Activated CD4-positive, alpha-beta T cell treated with anti-CD3 and anti-CD28 coated beads, Interleukin-2, Interleukin-6, amounts not matched to agents 100 ng/mL and 50 ng/mL, durations not matched to agents 16 hours and 8 hours (primary cell): ENCODE data around the gene DSG2.

Experiments
- DNase-seq: peaks from one replicate; pipeline ENCODE4 v3.0.0-alpha.2; 2020

Gene DSG2

DNA sequence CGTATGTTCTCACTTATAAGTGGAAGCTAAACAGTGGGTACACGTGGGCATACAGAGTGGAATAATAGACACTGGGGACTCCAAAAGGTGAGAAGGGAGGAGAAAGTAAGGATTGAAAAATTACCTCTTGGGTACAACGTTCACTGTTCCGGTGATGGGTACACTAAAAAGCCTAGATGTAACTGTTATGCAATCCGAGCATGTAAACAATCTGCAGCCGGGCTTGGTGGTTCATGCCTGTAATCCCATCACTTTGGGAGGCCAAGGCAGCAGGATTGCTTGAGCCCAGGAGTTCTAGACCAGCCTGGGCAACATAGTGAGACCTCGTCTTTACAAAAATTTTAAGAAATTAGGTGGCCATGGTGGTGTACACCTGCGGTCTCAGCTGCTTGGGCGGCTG lies 60.6 kb downstream of the DSG2 start:
- DNase-seq = no peak

DNA sequence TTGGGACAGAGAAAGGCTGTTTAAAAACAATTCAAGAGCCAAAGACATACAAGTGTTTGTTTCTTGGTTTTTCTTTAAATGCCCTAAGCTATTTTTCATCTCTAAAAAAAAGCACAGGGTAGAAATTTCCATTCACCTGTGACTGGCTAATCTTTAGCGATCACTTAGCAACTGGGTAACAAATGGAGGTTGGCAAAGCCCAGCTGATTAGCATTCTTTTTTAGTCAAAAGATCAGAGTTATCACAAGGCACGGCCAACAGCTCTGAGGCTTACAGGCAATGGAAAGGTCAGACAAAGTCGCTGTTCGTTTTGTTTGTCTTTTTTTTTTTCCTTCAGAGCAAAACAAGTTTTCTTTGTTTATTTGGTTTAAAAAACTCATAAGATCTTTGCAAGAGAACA lies 64.7 kb downstream of the DSG2 start:
- DNase-seq = no peak

DNA sequence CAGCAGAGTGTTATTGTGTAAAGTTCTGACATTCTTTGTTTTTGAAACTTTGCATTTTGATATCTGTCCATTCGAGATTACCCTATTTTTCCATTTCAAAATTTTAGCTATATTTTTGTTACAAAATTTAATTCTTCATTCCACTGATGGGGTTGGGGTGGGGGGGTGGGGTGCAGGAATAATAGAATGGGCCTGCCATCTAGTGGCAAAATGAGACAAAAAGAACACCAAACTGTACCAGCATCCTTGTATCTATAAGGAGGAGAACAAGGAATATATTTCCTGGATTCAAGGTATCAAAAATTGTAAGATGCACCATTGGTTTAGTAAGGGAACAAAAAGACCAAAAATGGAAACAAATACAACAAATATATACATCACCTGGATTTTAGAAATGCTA lies 65.8 kb downstream of the DSG2 start:
- no peak for DNase-seq

GRCh38 chr18:31565345-31565744 lies 67.4 kb downstream of the DSG2 start:
- DNase-seq = no peak

GRCh38 chr18:31565782-31566512 lies 68.0 kb downstream of the DSG2 start:
- DNase-seq = no peak

DNA sequence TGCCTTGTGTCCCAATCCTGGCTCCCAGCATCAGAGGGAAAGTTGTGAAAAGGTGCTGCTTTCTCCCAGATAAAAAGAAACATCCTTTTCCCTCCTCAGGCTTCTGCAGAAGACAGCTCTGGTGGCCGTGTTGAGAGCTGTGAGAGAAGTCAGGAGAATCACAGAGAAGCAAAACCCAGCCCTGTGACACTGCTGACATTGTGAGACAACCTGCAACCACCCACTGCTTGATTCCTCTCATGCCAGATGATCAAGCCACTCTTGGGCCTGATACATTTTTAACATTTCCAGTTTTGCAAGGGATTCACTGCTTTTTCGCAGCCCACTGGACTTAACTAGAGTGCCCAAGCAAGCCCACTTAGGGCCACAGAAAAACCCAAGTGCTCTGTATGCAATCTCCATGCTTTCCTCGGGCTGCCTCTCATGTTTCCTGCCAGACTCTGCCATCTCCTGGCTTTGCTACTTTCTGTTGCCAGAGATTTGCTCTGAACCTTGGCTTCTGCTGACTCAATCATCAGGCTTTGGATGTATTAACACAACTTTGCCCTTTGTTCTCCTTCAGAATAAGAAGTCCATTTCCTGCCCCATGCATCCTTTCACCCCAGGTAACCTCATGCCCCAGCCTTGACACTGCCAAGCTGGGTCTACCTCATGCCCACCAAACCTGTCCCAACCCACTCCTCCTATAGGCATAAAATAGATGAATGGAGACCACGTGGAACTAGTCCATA lies 68.8 kb downstream of the DSG2 start:
- DNase-seq = no peak

DNA sequence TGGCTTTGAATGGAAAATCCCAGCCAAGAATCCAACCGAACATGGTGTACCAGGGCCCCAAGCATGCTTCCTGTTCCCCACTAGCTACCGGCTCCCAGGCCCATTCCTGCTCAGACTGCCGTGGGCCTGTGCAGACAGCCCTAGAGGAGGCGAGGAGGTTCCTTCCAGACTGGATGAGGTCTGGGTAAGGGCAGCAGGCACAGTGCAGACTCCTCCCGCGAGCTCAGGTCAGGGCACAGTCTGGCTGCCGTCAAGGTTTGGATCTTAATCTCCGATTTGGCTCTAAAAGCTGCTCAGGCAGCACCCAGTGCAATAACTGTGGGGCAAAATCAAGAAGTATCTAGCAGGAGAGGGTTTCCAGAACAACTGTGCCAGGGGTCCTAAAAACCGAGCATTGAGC lies 74.4 kb downstream of the DSG2 start:
- no peak for DNase-seq

GRCh38 chr18:31573051-31573450 lies 75.1 kb downstream of the DSG2 start:
- DNase-seq = no peak

- no peak for DNase-seq
Measured at GRCh38 chr18:31574359-31574758, 76.4 kb downstream of the DSG2 start.

GRCh38 chr18:31575515-31576257 lies 77.7 kb downstream of the DSG2 start:
- no peak for DNase-seq

DNA sequence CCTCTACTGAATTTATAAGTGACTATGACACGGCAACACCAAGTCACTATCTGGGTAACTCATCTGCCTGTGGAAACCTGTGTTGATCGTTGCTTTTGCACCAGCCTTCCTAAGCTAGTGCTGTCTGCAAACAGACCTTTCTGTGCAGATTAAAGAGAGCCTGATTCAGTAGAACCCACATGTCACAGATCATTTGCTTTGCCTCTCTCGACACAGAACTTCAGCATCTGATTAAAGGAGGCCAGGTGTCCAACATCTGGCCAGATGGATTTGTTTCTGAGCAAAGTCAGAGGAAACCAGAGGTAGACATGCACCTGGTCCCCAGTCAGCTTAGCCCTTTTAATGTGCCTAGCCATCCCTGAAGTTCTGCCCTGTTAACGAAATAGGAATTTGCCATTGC lies 78.7 kb downstream of the DSG2 start:
- no peak for DNase-seq

DNA sequence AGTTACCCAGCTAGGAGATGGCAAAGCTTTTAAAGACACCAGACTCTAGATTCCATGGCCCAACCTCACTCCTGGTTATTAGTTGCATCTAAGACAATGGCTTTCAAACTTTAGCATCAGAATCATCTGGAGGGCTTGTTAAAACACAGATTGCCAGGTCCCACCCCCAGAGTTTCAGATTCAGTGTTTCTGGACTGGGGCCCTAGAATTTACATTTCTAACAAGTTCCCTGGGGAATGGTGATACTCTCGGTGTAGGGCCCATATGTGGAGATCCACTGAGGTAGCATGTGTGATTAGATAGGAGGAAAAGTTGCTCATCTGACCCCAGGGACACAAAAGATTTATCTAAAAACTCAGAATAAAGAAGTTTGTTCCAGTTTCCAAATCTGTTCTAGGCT lies 79.2 kb downstream of the DSG2 start:
- no peak for DNase-seq

GRCh38 chr18:31578126-31578525 lies 80.1 kb downstream of the DSG2 start:
- no peak for DNase-seq

DNA sequence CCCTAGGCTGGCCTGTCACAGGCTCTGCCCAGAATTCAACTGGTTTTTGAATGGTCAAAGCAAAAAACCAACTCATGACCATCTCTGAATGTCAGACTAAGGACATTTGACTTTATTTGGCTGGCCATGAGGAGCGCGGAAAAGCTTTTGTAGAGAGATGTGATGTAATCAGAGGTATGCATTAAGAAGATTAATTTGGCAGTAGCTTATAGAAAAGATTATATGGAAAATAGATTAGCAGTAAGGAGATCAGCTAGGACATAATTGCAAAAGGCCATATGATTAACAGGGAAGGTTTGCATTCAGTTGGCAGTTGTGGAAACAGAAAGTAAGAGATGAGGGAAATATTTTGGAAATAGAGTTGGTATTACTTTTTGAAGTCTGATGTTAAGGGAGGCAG lies 81.4 kb downstream of the DSG2 start:
- DNase-seq = no peak

- no peak for DNase-seq
Measured at GRCh38 chr18:31581498-31582197, 83.7 kb downstream of the DSG2 start.

- DNase-seq = no peak
Measured at GRCh38 chr18:31583185-31583854, 85.3 kb downstream of the DSG2 start.

- no peak for DNase-seq
Measured at GRCh38 chr18:31585991-31586390, 88.0 kb downstream of the DSG2 start.

DNA sequence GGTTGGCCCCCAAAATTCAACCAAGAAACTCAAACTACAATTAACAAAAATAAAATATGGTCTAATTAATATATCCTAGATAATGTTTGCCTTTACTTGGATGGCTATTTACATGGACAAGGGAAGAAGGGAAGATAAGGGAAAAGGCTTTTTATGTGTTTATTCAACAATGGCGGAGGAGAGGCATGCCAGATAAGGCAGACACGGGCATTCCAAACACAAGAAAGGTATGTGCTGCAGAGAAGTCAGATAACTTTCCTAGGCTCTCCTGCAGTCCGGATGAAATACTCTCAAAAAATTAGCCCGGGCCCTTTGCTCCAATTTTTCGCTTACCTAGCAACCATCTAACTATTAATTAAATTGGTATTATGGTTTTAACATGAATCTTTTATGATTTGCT lies 88.6 kb downstream of the DSG2 start:
- no peak for DNase-seq

DNA sequence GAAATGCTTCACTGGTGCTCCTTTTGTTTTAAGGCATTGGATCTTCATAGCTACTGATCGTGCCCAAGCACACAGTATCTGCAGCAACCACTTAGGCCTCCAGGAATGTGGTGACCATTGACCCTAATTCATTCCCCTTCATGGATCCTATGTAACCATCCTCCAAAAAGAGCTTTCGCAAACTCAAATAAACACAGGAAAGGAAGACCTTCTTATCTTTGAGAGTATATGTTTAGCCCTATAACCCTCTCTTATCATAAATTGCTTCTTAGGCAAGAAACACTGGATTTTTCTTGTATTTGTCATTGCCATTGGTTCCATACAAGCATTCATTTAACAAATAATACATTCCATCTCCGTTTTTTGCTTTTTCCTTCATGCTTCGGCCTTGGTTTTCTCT lies 89.6 kb downstream of the DSG2 start:
- no peak for DNase-seq

DNA sequence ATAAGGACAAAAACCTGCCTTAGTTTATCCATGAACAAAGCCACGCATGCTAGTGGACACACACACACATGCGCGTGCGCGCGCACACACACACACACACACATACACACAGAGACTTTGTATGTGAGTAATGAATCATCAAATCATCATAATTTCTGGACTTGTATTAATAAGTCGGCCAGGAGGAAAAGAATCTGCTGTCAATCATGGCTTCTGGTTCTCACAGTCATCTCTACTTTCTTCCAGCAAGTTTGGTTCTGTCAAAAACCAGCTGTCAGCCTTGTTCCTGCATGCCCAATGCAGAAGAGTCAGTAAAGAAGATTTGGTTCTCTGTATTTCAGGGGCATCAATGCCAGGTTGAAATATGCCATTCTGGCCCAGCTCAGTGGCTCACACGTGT lies 92.6 kb downstream of the DSG2 start:
- DNase-seq = no peak

DNA sequence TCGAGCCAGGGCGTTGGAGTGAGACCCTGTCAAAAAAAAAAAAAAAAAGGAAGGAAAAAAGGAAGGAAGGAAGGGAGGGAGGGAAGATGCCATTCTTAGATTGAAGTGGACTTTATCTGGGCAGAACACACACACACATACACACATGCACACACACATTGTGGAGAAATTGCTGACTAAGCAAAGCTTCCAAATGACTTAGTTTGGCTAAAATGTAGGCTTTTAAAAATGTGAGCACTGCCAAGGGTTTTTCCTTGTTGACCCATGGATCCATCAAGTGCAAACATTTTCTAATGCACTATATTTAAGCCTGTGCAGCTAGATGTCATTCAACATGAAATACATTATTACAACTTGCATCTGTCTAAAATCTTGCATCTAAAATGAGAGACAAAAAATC lies 93.1 kb downstream of the DSG2 start:
- DNase-seq = no peak

GRCh38 chr18:31591628-31592027 lies 93.7 kb downstream of the DSG2 start, which contains the start of gene TTR:
Gene TTR, plus strand, starts transcription at chr18:31591877. Its CDS starts 26 bp downstream, at chr18:31591903.
- DNase-seq = no peak
